Central memory CD4-positive, alpha-beta T cell (primary cell): ENCODE data around the gene SASH1.

Experiments used
- DNase-seq: peaks from one replicate; pipeline ENCODE4 v3.0.0; 2022

The SASH1 gene

DNA sequence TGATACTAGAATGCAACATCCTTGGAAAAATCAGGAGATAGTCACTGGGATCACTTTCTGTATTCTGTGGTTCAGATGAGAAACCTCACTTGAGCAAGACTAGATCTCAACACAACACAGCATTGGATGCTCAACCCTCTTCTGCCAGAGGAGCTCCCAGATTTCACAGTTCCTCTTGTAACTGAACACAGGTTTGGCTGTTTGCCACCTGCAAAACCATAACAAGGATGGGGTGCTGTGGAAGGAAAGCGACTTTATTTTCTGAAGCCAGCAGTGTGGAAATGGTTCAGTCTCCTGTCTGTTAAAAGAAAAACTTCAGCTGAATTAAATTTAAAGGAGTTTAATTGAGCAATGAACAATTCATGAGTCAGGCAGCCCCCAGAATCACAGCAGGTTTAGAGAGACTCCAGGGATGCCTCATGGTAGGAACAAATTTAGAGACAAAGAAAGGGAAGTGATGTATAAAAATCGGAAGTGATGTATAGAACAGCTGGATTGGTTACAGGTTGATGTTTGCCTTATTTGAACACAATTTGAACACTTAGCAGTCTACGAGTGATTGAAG lies 254.3 kb downstream of the SASH1 start:
- DNase-seq: no peak

DNA sequence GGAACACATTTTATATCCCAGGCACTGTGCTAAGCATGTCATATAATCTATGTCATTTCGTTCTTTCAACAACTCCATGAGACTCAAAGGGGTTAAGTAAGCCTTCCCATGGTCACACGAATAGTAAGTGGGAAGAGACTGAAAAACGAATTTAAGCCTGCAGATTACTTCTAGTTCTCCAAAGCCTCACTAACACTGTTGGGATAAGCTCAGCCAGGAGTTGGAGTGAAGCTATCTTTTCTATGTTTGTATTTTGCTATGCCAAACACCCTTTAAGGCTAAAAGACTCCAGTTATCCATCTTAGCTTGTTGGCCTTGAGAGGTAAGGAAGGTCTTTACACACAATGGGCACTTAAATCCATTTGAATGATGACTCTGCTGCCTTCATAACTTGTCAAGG lies 256.1 kb downstream of the SASH1 start:
- no peak for DNase-seq

DNA sequence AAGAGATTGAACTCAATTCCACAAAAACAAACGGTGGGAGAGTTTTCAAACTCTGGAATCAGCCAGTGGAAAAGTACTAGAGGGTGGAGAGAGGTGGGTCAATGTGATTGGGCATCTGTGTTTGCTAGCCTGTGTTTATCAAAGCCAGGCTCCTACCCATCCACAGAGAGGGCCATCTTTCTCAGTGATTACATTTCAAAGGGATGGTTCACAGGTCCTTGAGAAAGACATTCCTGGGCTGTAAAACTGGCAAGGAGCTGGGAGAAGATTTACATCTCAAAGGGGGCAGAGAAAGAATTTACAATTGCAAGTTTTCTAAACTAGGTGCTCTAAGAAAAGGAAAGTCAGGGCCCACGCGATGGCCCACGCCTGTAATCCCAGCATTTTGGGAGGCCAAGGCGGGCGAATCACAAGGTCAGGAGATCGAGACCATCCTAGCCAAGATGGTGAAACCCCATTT lies 257.4 kb downstream of the SASH1 start:
- no peak for DNase-seq
